COR-L47 (cell line): ENCODE results near the gene PIM3.

Experiments
- DNase-seq: peaks from one replicate; lab custom pipeline; 2025; lab: John Stamatoyannopoulos, UW

The PIM3 gene

GRCh38 chr22:49955581-49956417 lies 4.8 kb upstream of the PIM3 start:
- DNase-seq, result no peak

GRCh38 chr22:49956418-49956770 lies 4.2 kb upstream of the PIM3 start:
- no peak for DNase-seq

GRCh38 chr22:49956914-49957825 lies 3.4 kb upstream of the PIM3 start:
- DNase-seq, result no peak

GRCh38 chr22:49957826-49958365 lies 2.7 kb upstream of the PIM3 start:
- DNase-seq, result no peak

- no peak for DNase-seq
These were observed 2.1 kb upstream of the PIM3 start for GRCh38 chr22:49958366-49958921.

- DNase-seq, result no peak
These were observed 1.4 kb upstream of the PIM3 start for GRCh38 chr22:49958931-49959781.

- no peak for DNase-seq
These were observed 802 bp upstream of the PIM3 start for GRCh38 chr22:49959782-49960158.

- peak; percentile 40 for DNase-seq
These were observed 531 bp downstream of the PIM3 start for GRCh38 chr22:49961005-49961600.

- no peak for DNase-seq
These were observed 1.0 kb downstream of the PIM3 start for GRCh38 chr22:49961601-49962011.

- DNase-seq, result peak; percentile 89
These were observed 1.6 kb downstream of the PIM3 start for GRCh38 chr22:49962012-49962750.

- no peak for DNase-seq
These were observed 2.4 kb downstream of the PIM3 start for GRCh38 chr22:49962751-49963646.

GRCh38 chr22:49963647-49964026 lies 3.1 kb downstream of the PIM3 start:
- peak; percentile 88 for DNase-seq

GRCh38 chr22:49964136-49965090 lies 3.8 kb downstream of the PIM3 start:
- no peak for DNase-seq

- DNase-seq, result no peak
These were observed 4.8 kb downstream of the PIM3 start for GRCh38 chr22:49965091-49966040.

GRCh38 chr22:49966041-49966773 lies 5.6 kb downstream of the PIM3 start:
- DNase-seq, result no peak
